ENCODE data around the gene ITIH4.

The ITIH4 gene

GRCh38 chr3:52857864-52858263, 27.4 kb upstream of the ITIH4 start:
- H3K9me3 Mint-ChIP-seq, result no peaks in the 10 kb centered on the region
- H3K4me3 Mint-ChIP-seq, result no peak overlapping the region
- no peak overlapping the region for H3K27ac Mint-ChIP-seq
- peaks cover 2% of the 10 kb centered on the region for H3K36me3 Mint-ChIP-seq
- H3K27me3 Mint-ChIP-seq, result no peaks in the 10 kb centered on the region
- no peaks in the 10 kb centered on the region for H3K4me1 Mint-ChIP-seq

GRCh38 chr3:52857133-52857532, 26.7 kb upstream of the ITIH4 start:
- Mint-ChIP-seq H3K27ac (no peak overlapping the region), H3K27me3 (no peaks in the 10 kb centered on the region), H3K4me3 (no peak overlapping the region), H3K36me3 (no peaks in the 10 kb centered on the region), H3K4me1 (no peaks in the 10 kb centered on the region), H3K9me3 (no peaks in the 10 kb centered on the region)

- H3K4me1 Mint-ChIP-seq, result no peaks in the 10 kb centered on the region
- no peaks in the 10 kb centered on the region for H3K27me3 Mint-ChIP-seq
- H3K4me3 Mint-ChIP-seq, result no peak overlapping the region
- H3K9me3 Mint-ChIP-seq, result no peaks in the 10 kb centered on the region
- H3K36me3 Mint-ChIP-seq, result peaks cover 2% of the 10 kb centered on the region
- no peak overlapping the region for H3K27ac Mint-ChIP-seq
Observed at GRCh38 chr3:52856666-52857065, 26.2 kb upstream of the ITIH4 start.

- H3K4me1 Mint-ChIP-seq, result no peaks in the 10 kb centered on the region
- no peak overlapping the region for H3K4me3 Mint-ChIP-seq
- no peaks in the 10 kb centered on the region for H3K27me3 Mint-ChIP-seq
- no peaks in the 10 kb centered on the region for H3K9me3 Mint-ChIP-seq
- peaks cover 2% of the 10 kb centered on the region for H3K36me3 Mint-ChIP-seq
- H3K27ac Mint-ChIP-seq, result no peak overlapping the region
Observed at GRCh38 chr3:52854013-52854412, 23.5 kb upstream of the ITIH4 start.

- Mint-ChIP-seq H3K36me3 (peaks cover 2% of the 10 kb centered on the region), H3K4me1 (no peaks in the 10 kb centered on the region), H3K4me3 (no peak overlapping the region), H3K27ac (no peak overlapping the region), H3K27me3 (no peaks in the 10 kb centered on the region), H3K9me3 (no peaks in the 10 kb centered on the region)
Observed at GRCh38 chr3:52852419-52852818, 21.9 kb upstream of the ITIH4 start.

- Mint-ChIP-seq H3K4me1 (no peaks in the 10 kb centered on the region), H3K9me3 (no peaks in the 10 kb centered on the region), H3K36me3 (peaks cover 2% of the 10 kb centered on the region), H3K4me3 (no peak overlapping the region), H3K27ac (no peak overlapping the region), H3K27me3 (no peaks in the 10 kb centered on the region)
Observed at GRCh38 chr3:52851348-52851747, 20.9 kb upstream of the ITIH4 start.

GRCh38 chr3:52849656-52850055, 19.2 kb upstream of the ITIH4 start:
- no peaks in the 10 kb centered on the region for H3K4me1 Mint-ChIP-seq
- no peak overlapping the region for H3K4me3 Mint-ChIP-seq
- no peak overlapping the region for H3K27ac Mint-ChIP-seq
- H3K36me3 Mint-ChIP-seq, result peaks cover 2% of the 10 kb centered on the region
- no peaks in the 10 kb centered on the region for H3K27me3 Mint-ChIP-seq
- H3K9me3 Mint-ChIP-seq, result no peaks in the 10 kb centered on the region

GRCh38 chr3:52848617-52849016, 18.1 kb upstream of the ITIH4 start:
- H3K36me3 Mint-ChIP-seq, result peaks cover 2% of the 10 kb centered on the region
- no peak overlapping the region for H3K27ac Mint-ChIP-seq
- no peaks in the 10 kb centered on the region for H3K9me3 Mint-ChIP-seq
- no peak overlapping the region for H3K4me3 Mint-ChIP-seq
- no peaks in the 10 kb centered on the region for H3K4me1 Mint-ChIP-seq
- H3K27me3 Mint-ChIP-seq, result no peaks in the 10 kb centered on the region

- Mint-ChIP-seq H3K36me3 (peaks cover 2% of the 10 kb centered on the region), H3K9me3 (no peaks in the 10 kb centered on the region), H3K27me3 (no peaks in the 10 kb centered on the region), H3K27ac (no peak overlapping the region), H3K4me3 (no peak overlapping the region), H3K4me1 (no peaks in the 10 kb centered on the region)
Observed at GRCh38 chr3:52847726-52848125, 17.3 kb upstream of the ITIH4 start.

GRCh38 chr3:52847241-52847640, 16.8 kb upstream of the ITIH4 start:
- Mint-ChIP-seq H3K27me3 (no peaks in the 10 kb centered on the region), H3K9me3 (no peaks in the 10 kb centered on the region), H3K4me3 (no peak overlapping the region), H3K36me3 (peaks cover 2% of the 10 kb centered on the region), H3K4me1 (no peaks in the 10 kb centered on the region), H3K27ac (no peak overlapping the region)

- Mint-ChIP-seq H3K27me3 (no peaks in the 10 kb centered on the region), H3K4me3 (no peak overlapping the region), H3K27ac (no peak overlapping the region), H3K36me3 (peaks cover 2% of the 10 kb centered on the region), H3K9me3 (no peaks in the 10 kb centered on the region), H3K4me1 (no peaks in the 10 kb centered on the region)
Observed at GRCh38 chr3:52846432-52846965, 16.0 kb upstream of the ITIH4 start.

GRCh38 chr3:52845691-52846431, 15.4 kb upstream of the ITIH4 start:
- H3K36me3 Mint-ChIP-seq, result peaks cover 2% of the 10 kb centered on the region
- H3K4me3 Mint-ChIP-seq, result no peak overlapping the region
- no peaks in the 10 kb centered on the region for H3K27me3 Mint-ChIP-seq
- H3K9me3 Mint-ChIP-seq, result no peaks in the 10 kb centered on the region
- H3K4me1 Mint-ChIP-seq, result no peaks in the 10 kb centered on the region
- H3K27ac Mint-ChIP-seq, result peak overlapping the region; percentile 23

GRCh38 chr3:52845157-52845556, 14.7 kb upstream of the ITIH4 start:
- peaks cover 3% of the 10 kb centered on the region for H3K36me3 Mint-ChIP-seq
- no peaks in the 10 kb centered on the region for H3K9me3 Mint-ChIP-seq
- no peak overlapping the region for H3K27ac Mint-ChIP-seq
- peaks cover under 1% of the 10 kb centered on the region for H3K4me1 Mint-ChIP-seq
- H3K27me3 Mint-ChIP-seq, result no peaks in the 10 kb centered on the region
- no peak overlapping the region for H3K4me3 Mint-ChIP-seq

- no peak overlapping the region for H3K27ac Mint-ChIP-seq
- H3K36me3 Mint-ChIP-seq, result peaks cover 4% of the 10 kb centered on the region
Observed at GRCh38 chr3:52844290-52844975, 14.0 kb upstream of the ITIH4 start.

GRCh38 chr3:52843881-52844280, 13.4 kb upstream of the ITIH4 start:
- Mint-ChIP-seq H3K27me3 (no peaks in the 10 kb centered on the region), H3K4me3 (no peak overlapping the region), H3K36me3 (peaks cover 4% of the 10 kb centered on the region), H3K4me1 (peaks cover 12% of the 10 kb centered on the region), H3K27ac (no peak overlapping the region), H3K9me3 (no peaks in the 10 kb centered on the region)

More at GRCh38 chr3:52844290-52844975, 14.0 kb upstream of the ITIH4 start:
- no peaks in the 10 kb centered on the region for H3K9me3 Mint-ChIP-seq
- peaks cover 7% of the 10 kb centered on the region for H3K4me1 Mint-ChIP-seq
- H3K4me3 Mint-ChIP-seq, result no peak overlapping the region
- H3K27me3 Mint-ChIP-seq, result no peaks in the 10 kb centered on the region

GRCh38 chr3:52843108-52843865, 12.8 kb upstream of the ITIH4 start:
- Mint-ChIP-seq H3K27ac (no peak overlapping the region), H3K4me1 (peaks cover 16% of the 10 kb centered on the region), H3K4me3 (no peak overlapping the region), H3K27me3 (no peaks in the 10 kb centered on the region), H3K36me3 (peaks cover 4% of the 10 kb centered on the region), H3K9me3 (no peaks in the 10 kb centered on the region)

All from activated naive CD4-positive, alpha-beta T cell treated with anti-CD3 and anti-CD28 coated beads, Interleukin-2, amount 50 U/mL, for 24 hours (primary cell).